GM23338 (cell line): ENCODE data around the gene CAMTA1. TPM values are rescaled to one million over a fixed set of nuclear protein-coding genes. Genes with fewer than 3 reads are reported as not detected.

Experiments used
- ATAC-seq: fragments of 200-7000 bp; cut with Tn5 transposase; 3 replicates; pipeline ENCODE4 v1.9.1; 2020
- DNase-seq: peaks from one replicate; pipeline ENCODE4 v3.0.0-alpha.2; 2015; ENCODE audit warnings: low spot score
- H2AFZ ChIP-seq: fragments of 200-600 bp; sonication (generic); 2 replicates; pipeline ENCODE4 v1.8.0; 2016; ENCODE audit warnings: antibody characterized with exemption, mild to moderate bottlenecking, moderate library complexity
- H3F3A ChIP-seq: fragments of 200-600 bp; sonication (generic); replicated peaks from 2 replicates; pipeline ENCODE4 v1.8.0; 2017; ENCODE audit warnings: antibody characterized with exemption, mixed run types, low read depth
- H3K27ac ChIP-seq: fragments of 200-600 bp; sonication (generic); 2 replicates; pipeline ENCODE4 v1.6.1; 2016; ENCODE audit warnings: low read depth
- H3K27me3 ChIP-seq: fragments of 200-600 bp; sonication (generic); 2 replicates; pipeline ENCODE4 v1.8.0; 2016; ENCODE audit warnings: mild to moderate bottlenecking, mixed run types, moderate library complexity; ENCODE audit not compliant: insufficient read depth
- H3K36me3 ChIP-seq: fragments of 200-600 bp; sonication (generic); 2 replicates; pipeline ENCODE4 v1.8.0; 2016; ENCODE audit warnings: mild to moderate bottlenecking; ENCODE audit not compliant: insufficient read depth
- H3K4me1 ChIP-seq: fragments of 200-600 bp; sonication (generic); 2 replicates; pipeline ENCODE4 v1.8.0; 2016; ENCODE audit warnings: mild to moderate bottlenecking, moderate library complexity; ENCODE audit not compliant: insufficient read depth
- H3K4me2 ChIP-seq: fragments of 200-600 bp; sonication (generic); 2 replicates; pipeline ENCODE4 v1.7.1; 2017; ENCODE audit warnings: mixed run types
- H3K4me3 ChIP-seq: fragments of 200-600 bp; sonication (generic); 2 replicates; pipeline ENCODE4 v1.6.1; 2016; ENCODE audit warnings: mixed run types
- H3K79me2 ChIP-seq: fragments of 200-600 bp; sonication (generic); replicated peaks from 2 replicates; pipeline ENCODE4 v1.8.0; 2017; ENCODE audit warnings: mild to moderate bottlenecking; ENCODE audit not compliant: insufficient read depth
- H3K9me2 ChIP-seq: fragments of 200-600 bp; sonication (generic); 2 replicates; pipeline ENCODE4 v1.8.0; 2017; ENCODE audit not compliant: insufficient read depth
- H4K20me1 ChIP-seq: fragments of 200-600 bp; sonication (generic); replicated peaks from 2 replicates; pipeline ENCODE4 v1.8.0; 2017; ENCODE audit warnings: mild to moderate bottlenecking; ENCODE audit not compliant: insufficient read depth
- H3K27ac Mint-ChIP-seq: 2 replicates; pipeline ENCODE4 v1.8.0; 2020; ENCODE audit warnings: inconsistent platforms, mild to moderate bottlenecking, moderate library complexity, mixed read lengths
- H3K27me3 Mint-ChIP-seq: 3 replicates; pipeline ENCODE4 v1.8.0; 2022; ENCODE audit warnings: low read depth, mild to moderate bottlenecking, moderate library complexity, mixed read lengths, inconsistent platforms; ENCODE audit not compliant: insufficient read depth, poor library complexity
- H3K36me3 Mint-ChIP-seq: 3 replicates; pipeline ENCODE4 v1.8.0; 2021; ENCODE audit warnings: low read depth, mild to moderate bottlenecking, inconsistent platforms, moderate library complexity, mixed read lengths
- H3K4me1 Mint-ChIP-seq: 3 replicates; pipeline ENCODE4 v1.8.0; 2020; ENCODE audit warnings: mild to moderate bottlenecking, inconsistent platforms, mixed read lengths
- H3K4me3 Mint-ChIP-seq: 3 replicates; pipeline ENCODE4 v1.8.0; 2021; ENCODE audit warnings: moderate library complexity, mild to moderate bottlenecking, inconsistent platforms, mixed read lengths
- H3K9me3 Mint-ChIP-seq: 3 replicates; pipeline ENCODE4 v1.8.0; 2020; ENCODE audit warnings: moderate library complexity, mild to moderate bottlenecking, inconsistent platforms, mixed read lengths
- CREB1 ChIP-seq: fragments of 250-450 bp; sonication (Bioruptor Pico); IDR thresholded peaks from 2 replicates; pipeline ENCODE4 v1.5.0; 2020; ENCODE audit warnings: low read depth, mild to moderate bottlenecking, moderate library complexity
- CTCF ChIP-seq, 2 experiments: fragments of 200-600 bp in 1 of 2; sonication (generic) in 1 of 2; conservative IDR thresholded peaks; 2 replicates each; pipeline versions ENCODE4 v1.5.1 to v1.6.1; 2016 to 2017; ENCODE audit warnings: antibody characterized with exemption in 2 of 2, low read depth in 2 of 2, mild to moderate bottlenecking in 2 of 2, moderate library complexity in 1 of 2
- ZNF331 ChIP-seq: fragments of 250-450 bp; sonication (Bioruptor Pico); IDR thresholded peaks from 2 replicates; pipeline ENCODE4 v1.5.0; 2020; ENCODE audit warnings: low read depth, mild to moderate bottlenecking, moderate library complexity
- polyA plus RNA-seq: library from polyadenylated mRNA; unstranded; fragments of >200 nt; fragmentation: Nextera tagmentation; extraction: Ambion mirVana; gene quantifications from 2 replicates; pipeline ENCODE4 v1.2.1, GENCODE V29; 2016
- total RNA-seq: library from RNA; depleted of rRNA; stranded (reverse); fragments of >200 nt; shearing (Covaris generic); gene quantifications from 2 replicates; pipeline ENCODE4 v1.2.3, GENCODE V29; 2014
- TF ChIP-seq, protein P1 (sequence below): fragments of 250-450 bp; sonication (Bioruptor Pico); IDR thresholded peaks from 2 replicates; pipeline ENCODE4 v1.5.0; 2020; ENCODE audit warnings: mild to moderate bottlenecking, moderate library complexity

CAMTA1 gene
- total and polyA plus RNA-seq, 2 experiments from 2014 or later: 115 to 519 TPM

- TF ChIP-seq, protein P1, sequence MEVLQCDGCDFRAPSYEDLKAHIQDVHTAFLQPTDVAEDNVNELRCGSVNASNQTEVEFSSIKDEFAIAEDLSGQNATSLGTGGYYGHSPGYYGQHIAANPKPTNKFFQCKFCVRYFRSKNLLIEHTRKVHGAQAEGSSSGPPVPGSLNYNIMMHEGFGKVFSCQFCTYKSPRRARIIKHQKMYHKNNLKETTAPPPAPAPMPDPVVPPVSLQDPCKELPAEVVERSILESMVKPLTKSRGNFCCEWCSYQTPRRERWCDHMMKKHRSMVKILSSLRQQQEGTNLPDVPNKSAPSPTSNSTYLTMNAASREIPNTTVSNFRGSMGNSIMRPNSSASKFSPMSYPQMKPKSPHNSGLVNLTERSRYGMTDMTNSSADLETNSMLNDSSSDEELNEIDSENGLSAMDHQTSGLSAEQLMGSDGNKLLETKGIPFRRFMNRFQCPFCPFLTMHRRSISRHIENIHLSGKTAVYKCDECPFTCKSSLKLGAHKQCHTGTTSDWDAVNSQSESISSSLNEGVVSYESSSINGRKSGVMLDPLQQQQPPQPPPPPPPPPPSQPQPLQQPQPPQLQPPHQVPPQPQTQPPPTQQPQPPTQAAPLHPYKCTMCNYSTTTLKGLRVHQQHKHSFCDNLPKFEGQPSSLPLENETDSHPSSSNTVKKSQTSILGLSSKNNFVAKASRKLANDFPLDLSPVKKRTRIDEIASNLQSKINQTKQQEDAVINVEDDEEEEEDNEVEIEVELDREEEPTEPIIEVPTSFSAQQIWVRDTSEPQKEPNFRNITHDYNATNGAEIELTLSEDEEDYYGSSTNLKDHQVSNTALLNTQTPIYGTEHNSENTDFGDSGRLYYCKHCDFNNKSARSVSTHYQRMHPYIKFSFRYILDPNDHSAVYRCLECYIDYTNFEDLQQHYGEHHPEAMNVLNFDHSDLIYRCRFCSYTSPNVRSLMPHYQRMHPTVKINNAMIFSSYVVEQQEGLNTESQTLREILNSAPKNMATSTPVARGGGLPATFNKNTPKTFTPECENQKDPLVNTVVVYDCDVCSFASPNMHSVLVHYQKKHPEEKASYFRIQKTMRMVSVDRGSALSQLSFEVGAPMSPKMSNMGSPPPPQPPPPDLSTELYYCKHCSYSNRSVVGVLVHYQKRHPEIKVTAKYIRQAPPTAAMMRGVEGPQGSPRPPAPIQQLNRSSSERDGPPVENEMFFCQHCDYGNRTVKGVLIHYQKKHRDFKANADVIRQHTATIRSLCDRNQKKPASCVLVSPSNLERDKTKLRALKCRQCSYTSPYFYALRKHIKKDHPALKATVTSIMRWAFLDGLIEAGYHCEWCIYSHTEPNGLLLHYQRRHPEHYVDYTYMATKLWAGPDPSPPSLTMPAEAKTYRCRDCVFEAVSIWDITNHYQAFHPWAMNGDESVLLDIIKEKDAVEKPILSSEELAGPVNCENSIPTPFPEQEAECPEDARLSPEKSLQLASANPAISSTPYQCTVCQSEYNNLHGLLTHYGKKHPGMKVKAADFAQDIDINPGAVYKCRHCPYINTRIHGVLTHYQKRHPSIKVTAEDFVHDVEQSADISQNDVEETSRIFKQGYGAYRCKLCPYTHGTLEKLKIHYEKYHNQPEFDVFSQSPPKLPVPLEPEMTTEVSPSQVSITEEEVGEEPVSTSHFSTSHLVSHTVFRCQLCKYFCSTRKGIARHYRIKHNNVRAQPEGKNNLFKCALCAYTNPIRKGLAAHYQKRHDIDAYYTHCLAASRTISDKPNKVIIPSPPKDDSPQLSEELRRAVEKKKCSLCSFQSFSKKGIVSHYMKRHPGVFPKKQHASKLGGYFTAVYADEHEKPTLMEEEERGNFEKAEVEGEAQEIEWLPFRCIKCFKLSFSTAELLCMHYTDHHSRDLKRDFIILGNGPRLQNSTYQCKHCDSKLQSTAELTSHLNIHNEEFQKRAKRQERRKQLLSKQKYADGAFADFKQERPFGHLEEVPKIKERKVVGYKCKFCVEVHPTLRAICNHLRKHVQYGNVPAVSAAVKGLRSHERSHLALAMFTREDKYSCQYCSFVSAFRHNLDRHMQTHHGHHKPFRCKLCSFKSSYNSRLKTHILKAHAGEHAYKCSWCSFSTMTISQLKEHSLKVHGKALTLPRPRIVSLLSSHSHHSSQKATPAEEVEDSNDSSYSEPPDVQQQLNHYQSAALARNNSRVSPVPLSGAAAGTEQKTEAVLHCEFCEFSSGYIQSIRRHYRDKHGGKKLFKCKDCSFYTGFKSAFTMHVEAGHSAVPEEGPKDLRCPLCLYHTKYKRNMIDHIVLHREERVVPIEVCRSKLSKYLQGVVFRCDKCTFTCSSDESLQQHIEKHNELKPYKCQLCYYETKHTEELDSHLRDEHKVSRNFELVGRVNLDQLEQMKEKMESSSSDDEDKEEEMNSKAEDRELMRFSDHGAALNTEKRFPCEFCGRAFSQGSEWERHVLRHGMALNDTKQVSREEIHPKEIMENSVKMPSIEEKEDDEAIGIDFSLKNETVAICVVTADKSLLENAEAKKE (CRISPR knock-in tag): no peak
- no peak for TF ChIP-seq ZNF331 (CRISPR knock-in tag)
Observed at GRCh38 chr1:6962478-6962995, 177.3 kb downstream of the CAMTA1 start (continued).

GRCh38 chr1:6962996-6963911 lies 178.0 kb downstream of the CAMTA1 start:
- peak overlapping the region; percentile 64 for H3K4me3 ChIP-seq
- Mint-ChIP-seq H3K36me3 (no peaks in the 10 kb centered on the region; the same call in 2 of the 3 replicates), H3K27me3 (peaks cover 11% of the 10 kb centered on the region), H3K4me3 (peak overlapping the region; percentile 90), H3K4me1 (peaks cover 35% of the 10 kb centered on the region), H3K27ac (peak overlapping the region; percentile 64; the same call in 1 of the 2 replicates), H3K9me3 (no peaks in the 10 kb centered on the region; the same call in 2 of the 3 replicates)
- peak overlapping the region; percentile 79 for H3K4me2 ChIP-seq
- no peaks in the 10 kb centered on the region for H3K27me3 ChIP-seq
- DNase-seq (peak; percentile 99), ATAC-seq (peak; percentile 79)
- H3K79me2 ChIP-seq: no peaks in the 10 kb centered on the region
- H3K4me1 ChIP-seq: peaks cover 7% of the 10 kb centered on the region; the same call in 1 of the 2 replicates
- no peaks in the 10 kb centered on the region for H3F3A ChIP-seq
- no peak overlapping the region for H3K27ac ChIP-seq
- H4K20me1 ChIP-seq: no peaks in the 10 kb centered on the region
- no peaks in the 10 kb centered on the region for H3K36me3 ChIP-seq
- peak overlapping the region; percentile 98 for H2AFZ ChIP-seq
- no peaks in the 10 kb centered on the region for H3K9me2 ChIP-seq
- peak; percentile 21 to 45; a peak in 2 of 4 replicates for TF ChIP-seq CTCF (conservative IDR thresholded peaks at IDR 0.05; ENCODE audit: low read depth in 2 of 2)
- no peak for TF ChIP-seq CREB1 (CRISPR knock-in tag)
